Activated gamma-delta T cell treated with Interleukin-2 at 50 U/mL for 16 hours (primary cell): ENCODE results near the gene GABRB3.

Experiments
- DNase-seq: peaks from one replicate; pipeline ENCODE4 v3.0.0-alpha.2; 2020

Gene GABRB3

DNA sequence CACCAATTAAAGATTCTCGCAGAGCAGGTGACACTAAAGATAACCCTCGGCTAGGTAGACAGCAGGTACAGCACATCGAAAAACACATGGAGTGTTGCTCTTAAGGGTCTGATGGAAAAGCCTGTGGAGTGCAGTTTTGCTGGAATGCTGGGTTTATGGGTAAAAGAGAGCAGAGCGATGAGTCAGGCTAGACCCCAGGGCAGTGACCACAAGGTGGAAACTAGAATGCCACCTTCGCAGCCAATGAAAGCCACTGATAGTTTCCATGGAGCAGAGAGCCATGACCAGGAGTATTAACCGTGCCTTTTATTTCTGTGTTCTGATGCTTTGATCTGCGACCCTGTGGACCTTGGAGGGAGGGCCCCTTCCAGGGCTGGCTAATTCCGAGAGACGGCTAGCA is 149.8 kb downstream of the GABRB3 start:
- DNase-seq = no peak

DNA sequence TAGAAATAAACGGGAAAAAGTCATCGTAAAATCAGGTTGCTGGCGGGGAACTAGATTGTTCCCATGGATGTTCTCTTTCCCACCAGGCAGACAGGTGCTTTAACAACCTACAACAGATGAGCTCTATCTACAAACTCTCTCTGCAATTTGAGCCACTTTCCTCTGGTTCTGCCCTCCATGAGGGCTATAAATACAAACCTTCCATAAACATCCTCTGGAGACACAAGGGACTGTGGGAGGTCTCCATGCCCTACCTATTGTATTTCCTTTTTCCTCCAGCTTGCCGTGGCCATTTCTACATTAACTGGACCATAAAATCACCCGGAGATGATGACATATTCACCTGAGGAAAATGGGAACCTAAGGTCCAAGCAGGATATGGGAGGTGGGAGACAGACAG is 151.1 kb downstream of the GABRB3 start:
- no peak for DNase-seq

DNA sequence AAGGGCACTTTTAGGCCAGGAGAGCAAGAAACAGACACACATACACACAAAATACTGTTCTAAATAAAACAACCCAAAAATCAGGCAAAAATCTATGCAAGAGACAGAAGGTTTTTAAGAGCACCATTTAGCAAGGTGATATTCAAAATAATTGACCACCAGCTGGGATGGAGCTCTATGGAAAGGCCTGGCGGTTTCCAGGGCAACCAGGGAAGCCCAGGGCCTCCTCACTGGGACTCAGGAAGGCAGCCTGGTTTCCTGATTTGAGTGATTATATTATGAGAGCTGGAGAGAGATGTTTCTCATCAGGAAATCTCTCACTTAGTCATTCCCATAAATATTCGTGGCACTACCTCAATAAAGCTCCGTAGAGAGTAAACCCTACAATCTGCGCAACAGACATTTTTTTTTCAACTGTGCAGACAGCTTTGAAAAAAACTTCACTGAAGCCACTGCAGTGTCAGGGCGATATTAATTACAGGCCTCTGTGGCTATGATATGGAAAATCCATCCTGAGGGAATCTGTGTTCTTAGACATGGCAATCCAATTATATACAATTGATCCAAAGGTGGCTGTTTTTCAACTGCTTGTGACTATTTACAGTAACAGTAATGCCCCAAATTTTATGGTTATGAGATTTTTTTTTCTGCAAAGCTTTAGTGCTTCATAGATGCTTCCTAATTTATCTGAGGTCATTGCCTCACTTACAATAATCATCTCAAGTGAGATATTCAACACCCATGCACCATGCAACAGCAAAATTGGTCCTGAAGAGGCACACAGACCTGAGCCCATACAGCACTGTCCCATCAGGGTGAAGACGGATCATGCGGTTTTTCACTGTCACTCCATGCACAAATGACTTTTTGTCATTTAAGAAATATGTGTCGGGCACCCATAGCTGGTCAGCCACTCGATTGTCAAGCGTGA is 152.1 kb downstream of the GABRB3 start:
- no peak for DNase-seq

DNA sequence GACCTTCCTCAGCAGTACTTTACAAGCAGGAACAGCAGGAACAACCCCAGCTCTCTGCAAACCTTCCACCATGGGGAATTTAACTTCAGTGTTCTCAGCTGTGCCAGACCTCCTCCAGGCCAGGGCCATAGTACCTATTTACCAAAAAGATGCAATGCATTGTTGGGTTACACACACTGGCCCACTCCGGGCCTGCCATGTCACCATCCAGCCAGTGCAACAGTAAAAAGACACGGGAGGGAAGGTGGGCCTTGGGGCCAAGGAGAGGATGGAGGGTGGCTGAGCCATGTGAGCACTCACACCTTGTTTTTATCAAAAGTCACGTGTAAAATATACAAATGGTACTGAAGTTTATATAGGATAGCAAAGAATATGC is 157.0 kb downstream of the GABRB3 start:
- DNase-seq = no peak

DNA sequence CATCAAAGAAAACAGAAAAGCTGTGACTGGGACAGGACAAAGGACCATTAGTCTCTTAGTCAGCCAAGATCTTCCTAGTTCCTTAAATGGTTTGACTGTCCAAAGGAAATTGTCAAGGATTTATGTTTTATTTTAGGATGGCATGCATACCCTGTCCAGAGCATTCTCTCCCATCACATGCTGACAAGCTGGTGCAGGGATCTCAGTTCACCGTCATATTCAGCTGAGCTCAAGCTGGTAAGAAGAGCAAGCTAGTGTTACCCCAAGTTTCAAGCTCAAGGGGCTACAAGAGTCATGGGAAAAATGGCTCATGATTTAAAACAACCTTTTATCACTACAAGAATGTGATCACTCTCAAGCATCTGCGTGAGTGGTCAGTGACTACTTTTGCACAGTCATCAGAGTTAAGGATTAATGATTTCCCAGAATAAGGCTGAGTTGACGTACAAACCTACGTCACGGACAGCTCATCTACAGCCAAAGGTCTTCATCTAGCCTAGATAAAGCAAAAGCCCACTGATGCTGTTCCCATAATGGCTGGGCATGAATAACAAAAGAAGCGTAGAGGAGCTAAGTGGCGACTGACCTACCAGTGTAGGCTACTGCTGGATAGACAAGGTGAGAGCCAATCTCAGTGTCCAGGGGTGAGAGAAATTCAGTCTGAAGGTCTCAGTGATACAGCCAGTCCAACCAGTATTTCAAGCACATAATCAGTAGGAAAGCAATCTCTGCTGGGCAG is 157.5 kb downstream of the GABRB3 start:
- no peak for DNase-seq

DNA sequence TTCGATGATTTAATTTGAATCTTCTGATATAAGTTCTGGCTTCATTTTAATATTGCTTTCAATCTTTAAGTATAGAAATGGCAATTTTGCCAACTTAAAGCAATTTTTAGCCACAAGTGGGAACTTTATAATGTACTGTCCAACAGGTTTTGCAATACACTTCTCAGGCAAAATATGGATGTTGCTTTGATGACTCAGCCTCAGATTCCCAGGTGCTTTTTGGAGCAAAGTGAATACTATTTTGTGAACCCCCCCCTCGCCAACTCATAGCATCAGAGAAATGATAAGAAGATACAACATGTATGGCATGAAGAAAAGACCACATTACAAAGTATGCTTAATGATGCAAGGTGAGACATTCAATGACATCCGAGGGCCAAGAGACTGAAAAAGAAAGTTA is 158.1 kb downstream of the GABRB3 start:
- DNase-seq = no peak

DNA sequence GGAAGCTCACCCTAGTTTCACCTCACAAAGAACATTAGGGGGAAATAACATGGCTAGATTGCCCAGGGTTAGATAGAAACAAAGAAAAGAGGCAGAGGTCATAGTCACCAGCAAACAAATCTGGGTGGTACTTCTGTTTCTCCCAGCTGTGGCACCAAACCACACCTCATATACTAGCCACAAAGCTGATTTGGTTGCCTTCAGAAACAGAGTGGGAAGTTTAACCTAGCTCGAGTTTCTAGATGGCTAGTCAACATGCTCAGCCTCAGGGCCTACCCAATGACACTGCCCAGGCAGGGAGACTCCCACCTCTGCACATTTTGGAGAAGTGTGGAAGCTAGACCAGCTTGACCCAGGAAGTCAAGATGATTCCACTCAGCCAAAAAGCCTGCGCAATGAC is 174.2 kb downstream of the GABRB3 start:
- no peak for DNase-seq

DNA sequence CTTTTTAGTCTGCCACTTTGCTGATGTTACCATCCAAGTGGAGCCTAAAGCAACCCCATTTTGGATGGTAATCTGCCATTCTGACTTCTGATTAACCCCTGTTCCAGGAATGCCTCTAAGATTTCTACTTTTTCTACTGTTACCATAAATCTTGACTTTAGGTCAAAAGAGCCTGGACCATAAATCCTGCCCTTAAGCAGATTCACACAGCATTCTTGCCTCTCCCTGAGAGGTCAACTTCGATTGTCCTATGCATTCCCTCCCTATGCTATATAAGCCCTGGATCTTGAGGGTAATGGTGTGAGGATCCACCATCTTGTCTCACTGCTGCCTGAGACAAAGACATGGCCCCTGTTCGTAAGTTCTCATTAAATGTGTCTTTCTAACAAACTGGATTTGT is 177.3 kb downstream of the GABRB3 start:
- DNase-seq = no peak

DNA sequence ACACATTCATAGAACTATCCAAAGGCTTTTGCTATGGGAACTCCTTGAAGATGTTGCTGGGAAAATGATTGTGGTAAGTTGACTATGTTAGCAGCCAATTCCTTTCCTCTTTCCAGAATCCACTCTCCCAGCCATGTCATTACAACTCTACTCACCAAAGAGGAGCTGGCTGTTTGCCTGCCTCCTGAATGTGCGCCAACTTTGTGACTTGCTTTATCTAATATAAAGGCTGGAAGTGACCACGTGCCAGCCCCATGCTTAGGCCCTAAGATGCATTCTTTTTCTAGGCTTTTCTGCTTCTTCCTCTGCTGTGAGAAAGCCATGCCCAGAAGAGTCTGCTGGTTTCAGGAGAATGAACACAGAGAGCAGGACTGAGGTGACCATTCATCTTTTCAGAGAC is 182.2 kb downstream of the GABRB3 start:
- no peak for DNase-seq

DNA sequence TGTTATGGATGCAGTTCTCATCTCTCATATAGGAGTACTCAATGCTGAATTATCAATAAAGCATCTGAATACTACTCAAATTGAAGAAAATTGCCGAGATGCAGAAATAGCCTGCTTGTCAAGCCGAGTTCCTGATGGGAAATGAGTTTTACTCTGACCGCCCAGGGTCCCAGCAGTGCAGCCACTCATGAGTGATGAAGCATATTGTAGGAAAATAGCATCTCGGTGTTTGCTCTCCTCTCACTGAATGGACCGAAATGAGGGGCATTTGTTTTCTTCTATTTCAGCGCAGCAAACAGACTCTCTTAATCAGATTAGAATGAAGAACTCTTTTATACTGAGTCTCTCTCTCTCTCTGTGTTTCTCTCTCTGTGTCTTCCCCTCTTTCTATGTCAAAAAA is 190.0 kb downstream of the GABRB3 start:
- no peak for DNase-seq

DNA sequence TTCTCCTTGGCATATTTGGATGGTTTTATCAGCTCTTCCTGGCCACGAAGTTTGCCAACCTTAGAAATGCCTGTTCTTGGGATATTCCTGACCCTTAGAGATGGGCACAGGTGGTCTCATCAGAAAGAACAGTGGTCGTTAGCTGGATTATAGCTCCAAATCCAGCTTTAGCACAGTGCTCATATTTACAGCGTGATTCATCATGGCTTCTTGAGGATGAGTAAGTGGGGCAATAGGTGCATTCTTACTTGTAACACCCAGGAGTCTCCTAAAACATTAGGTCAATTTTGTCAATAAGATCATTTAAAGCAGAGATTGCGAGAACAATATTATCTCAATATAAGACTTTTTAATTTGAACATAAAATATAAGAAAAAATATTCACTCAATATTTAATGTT is 191.9 kb downstream of the GABRB3 start:
- DNase-seq = no peak

DNA sequence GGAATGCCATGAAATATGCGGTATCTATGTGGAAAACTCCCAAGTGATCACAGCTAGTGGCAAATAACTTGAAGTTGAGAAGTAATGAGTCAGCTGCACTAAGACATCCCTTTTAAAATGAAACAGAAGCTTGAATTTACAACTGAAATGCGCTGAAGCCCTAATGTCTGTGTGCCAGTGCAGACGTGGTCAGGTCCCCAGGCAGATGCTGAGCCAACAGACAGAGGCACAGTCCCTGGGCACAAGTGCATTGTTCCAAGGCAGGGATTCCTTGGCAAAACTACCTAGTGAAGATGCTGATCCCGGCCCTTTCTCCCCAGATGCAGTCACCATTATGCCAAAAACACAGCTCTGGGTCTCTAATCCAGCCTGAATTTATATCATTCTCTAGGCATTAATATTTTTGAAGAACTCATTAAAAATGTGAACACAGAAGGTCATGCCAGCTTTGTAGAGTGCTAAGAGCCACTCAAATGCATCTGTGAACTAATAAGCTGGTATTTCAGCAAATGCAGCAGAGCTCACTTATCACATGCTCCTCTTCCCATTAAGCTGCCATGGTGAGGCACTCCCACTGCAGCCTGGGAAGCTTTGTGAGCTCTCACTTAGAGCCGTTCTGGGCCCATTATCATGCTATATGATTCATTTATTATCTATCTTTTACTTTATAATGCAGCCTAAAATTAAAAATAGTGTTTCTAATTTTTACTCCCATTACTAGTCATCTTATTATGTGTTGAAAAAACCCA is 200.1 kb downstream of the GABRB3 start:
- no peak for DNase-seq

DNA sequence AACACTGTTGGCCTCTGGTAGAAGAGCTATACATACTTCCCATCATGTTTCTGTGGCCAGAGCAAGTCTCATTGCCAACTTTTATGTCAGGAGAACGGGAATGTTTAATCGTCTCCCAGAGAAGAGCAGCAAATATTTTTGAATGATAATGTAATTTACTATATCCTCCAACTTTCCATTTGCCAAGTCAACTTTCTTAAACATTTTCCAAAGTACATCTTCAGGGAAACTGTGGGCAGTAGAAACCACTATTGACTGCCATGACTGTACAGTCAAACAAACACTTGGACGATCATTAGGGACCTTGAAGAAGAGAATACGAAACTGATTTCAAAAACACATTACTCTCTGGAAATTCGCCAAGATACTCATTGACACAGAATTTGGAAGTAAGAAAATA is 201.5 kb downstream of the GABRB3 start:
- DNase-seq = no peak

DNA sequence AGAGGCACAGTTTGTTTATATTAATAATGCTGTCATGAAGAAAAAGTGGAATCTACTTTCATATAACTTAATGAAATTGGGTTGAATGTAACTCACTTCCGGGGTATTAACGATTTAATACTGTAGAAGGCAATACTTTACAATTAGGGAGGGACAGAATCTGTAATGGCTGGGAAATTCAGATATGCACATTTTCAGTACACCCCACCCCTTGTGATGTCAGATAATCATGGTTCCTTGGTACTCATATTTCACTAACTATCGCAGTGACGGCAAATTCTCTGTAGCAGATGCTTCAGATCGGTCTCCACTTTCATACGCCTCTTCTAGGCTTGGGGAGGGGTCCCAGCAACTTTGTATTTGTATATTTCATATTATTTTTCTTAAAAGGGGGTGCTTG is 207.3 kb downstream of the GABRB3 start:
- no peak for DNase-seq

DNA sequence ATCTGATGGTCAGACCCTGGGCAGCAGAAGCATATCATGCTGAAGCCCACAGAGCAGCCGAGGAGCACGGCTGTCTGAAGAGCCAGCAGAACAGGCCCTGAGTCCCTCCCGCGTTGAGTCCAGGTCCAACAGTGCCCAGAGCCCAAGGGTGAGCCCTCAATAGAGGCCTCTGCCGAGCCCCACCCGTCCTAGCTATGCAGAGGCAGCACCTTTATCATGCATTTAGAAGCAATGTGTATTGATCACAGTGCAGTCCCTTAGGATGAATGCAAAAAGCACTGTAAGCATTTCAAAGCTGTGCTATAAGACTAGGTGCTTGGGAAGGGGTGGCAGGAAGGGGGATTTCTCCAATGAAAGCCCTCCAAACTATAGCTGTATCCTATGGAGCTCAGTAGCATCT is 208.5 kb downstream of the GABRB3 start:
- no peak for DNase-seq

DNA sequence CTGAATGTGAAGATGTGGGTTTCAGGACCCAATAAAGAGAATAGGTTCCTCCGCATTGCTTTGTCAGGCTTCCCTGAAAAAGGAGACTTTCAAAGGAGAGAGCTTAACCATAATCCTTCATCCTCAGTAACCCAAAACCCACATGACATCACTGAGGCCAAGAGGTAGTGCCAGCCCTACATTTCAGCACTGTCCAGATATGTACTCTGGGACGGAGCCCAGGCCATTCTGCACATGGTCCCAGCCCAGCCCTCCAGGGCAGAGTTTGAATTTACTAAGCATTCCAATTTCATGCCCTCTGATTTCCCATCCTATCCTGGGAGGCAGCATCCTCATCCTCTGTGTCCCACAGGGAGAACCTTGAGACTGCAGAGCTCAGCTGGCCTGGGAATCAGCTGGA is 210.5 kb downstream of the GABRB3 start:
- no peak for DNase-seq

DNA sequence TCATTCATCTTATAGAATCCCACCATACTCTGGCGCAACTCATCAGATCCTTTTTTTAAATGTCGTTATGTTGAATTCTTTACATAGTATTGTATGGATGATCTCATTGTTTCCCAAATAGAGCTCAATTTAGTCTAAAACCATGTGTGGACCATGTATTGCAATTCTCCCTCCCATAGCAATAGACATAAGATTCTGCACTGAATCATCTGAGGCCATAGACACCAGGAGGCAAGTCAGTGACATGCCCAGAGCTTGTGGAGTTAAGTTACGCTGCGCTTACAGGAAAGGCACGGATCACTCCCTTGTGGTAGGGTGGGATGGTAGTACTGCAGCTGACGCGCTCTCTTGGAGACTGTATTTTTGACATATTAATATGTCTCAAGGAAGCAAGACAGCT is 211.0 kb downstream of the GABRB3 start:
- DNase-seq = no peak

DNA sequence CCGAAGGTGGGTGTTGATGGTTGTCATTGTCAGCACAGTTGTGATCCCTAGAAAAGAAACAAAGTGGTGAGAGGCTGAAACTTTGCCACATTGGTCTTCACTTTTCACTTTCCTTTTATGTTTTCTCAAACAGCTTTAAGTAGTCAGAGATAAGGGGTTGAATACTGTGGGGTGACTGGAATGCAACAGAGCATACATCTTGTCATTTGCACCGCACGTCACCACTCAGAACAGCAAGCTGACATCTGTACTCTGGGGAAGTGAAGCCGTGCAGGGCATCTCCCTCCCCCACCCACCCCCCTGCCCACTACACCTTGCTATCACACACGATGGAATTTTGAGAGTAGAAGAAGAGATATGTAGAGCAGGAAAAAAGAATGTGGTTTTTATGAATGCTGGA is 211.7 kb downstream of the GABRB3 start:
- no peak for DNase-seq

DNA sequence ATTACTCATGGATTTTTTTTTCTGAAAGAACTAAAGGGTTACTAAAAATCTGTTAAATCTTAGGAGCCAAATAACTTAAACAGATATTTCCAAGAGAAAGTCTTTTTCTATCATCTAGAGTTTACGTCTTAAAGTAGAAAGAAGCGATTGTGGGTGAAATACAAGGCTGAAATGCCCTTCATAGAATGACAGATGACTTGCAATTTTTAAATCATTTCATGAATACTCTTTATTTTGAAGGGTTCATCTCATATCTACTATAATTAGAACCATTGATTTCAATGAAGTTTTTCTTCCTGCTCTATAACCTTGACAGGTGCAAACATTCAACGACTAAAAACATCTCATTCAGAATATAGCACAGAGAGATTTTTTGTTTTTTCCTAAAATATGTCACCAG is 217.0 kb downstream of the GABRB3 start:
- no peak for DNase-seq

DNA sequence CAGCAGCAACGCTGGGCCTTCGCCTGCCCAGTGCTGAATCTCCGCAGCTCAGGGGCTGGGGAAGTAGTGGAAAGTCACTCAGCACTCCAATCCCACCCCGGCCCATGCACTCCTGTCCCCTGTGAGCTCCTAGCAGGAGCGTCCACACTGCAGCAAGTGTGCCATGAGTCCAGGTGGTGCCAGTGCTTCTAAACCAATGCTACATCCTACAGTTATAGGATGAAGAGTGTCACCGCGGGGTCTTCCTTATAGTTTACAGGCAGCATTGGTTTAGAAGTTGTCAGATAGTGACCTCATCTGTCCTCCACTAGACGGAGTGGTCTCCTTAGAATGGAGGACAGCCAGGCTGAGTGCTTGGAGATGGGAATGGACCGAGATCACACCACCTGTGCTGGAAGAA is 221.4 kb downstream of the GABRB3 start:
- no peak for DNase-seq

DNA sequence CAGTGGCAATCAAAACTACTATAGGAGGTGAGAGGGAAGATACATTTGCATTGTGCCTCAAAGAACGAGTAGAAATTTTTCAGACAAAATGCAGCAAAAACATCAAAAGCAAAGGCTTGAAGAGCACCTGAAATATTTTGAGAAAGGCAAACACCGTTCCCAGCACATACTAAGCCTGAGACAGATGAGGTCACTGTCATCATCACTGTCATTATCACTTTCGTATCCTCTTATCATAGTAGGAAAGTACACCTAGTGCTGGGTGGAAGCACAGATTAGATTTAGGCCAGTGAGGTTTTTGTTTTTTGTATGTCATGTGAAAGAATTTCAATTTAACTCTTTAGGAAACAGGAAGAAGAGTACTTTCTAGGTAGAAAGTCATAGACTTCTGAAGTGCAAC is 222.0 kb downstream of the GABRB3 start:
- no peak for DNase-seq

DNA sequence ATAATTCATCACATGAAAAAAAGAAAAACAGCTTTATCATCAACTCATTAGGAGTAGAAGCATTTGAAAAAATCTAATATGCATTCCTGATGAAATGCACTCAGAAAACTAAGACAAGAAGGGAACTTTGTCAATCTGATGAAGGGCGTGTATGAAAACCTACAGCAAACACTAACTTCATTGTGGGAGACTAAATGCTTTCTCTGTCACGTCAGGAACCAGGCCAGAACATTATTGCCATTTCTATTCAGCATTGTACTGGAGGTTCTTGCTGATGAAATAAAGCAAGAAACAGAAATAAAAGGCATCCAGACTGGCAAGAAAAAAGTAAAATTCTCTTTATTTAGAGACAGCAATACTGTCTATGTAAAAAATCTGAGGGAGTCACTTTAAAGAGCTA is 235.2 kb downstream of the GABRB3 start:
- no peak for DNase-seq

DNA sequence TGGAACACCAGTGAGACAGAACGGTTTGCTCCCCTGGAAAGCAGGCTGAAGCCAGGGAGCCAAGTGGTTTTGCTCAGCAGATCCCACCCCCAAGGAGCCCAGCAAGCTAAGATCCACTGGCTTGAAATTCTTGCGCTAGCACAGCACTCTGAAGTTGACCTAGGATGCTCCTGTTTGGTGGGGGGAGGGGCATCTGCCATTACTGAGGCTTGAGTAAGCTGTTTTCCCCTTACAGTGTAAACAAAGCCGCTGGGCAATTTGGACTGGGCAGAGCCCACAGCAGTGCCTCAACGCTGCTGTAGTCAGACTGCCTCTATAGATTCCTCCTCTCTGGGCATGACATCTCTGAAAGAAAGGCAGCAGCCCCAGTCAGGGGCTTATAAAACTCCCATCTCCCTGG is 241.4 kb downstream of the GABRB3 start:
- DNase-seq = no peak

DNA sequence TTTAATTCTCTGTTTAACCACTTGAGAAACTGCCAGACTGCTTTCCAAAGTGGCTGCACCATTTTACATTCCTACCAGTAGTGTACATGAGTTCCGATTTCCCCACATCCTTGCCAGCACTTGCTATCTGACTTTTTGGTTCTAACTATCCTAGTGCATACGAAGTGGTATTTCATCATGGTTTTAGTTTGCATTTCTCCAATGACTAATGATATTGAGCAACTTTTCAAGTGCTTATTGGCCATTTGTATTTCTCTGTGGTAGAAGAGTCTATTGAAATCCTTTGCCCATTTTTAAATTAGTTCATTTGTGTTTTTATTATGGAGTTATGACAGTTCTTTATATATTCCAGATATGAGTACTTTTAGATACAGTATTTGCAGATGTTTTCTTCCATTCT is 247.8 kb downstream of the GABRB3 start:
- DNase-seq = no peak
